NCI-H526 (cell line): ENCODE results near the gene CRISPLD2.

Source experiments
- DNase-seq, 2 experiments: peaks; one replicate each; lab custom pipeline; 2025; lab: John Stamatoyannopoulos, UW

CRISPLD2 gene

GRCh38 chr16:84884596-84885341 lies 65.0 kb downstream of the CRISPLD2 start:
- no peak for DNase-seq

- DNase-seq: no peak
These were observed 65.6 kb downstream of the CRISPLD2 start for GRCh38 chr16:84885342-84885910.

- DNase-seq: no peak
These were observed 66.8 kb downstream of the CRISPLD2 start for GRCh38 chr16:84886497-84887090.

DNA sequence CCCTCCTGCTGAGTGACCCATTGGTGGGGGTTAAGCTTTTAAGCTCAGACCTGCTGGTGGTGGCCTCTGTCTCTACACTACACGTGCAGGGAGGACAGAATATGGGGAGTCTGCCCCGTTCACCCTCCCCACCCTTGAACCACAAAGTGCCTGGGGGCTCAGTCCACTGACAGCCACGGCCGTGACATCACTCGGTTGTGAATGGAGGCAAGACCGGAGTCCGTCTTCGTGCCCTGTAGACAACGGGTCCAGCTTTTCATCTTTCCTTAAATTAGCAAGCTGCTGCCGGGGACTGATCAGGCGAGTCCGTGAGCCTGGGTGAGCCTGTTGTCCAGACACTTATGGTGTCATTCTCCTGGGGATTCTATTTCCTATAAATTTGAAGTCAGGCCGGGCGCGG lies 67.4 kb downstream of the CRISPLD2 start:
- DNase-seq: no peak

GRCh38 chr16:84888450-84888849 lies 68.7 kb downstream of the CRISPLD2 start:
- DNase-seq: no peak

DNA sequence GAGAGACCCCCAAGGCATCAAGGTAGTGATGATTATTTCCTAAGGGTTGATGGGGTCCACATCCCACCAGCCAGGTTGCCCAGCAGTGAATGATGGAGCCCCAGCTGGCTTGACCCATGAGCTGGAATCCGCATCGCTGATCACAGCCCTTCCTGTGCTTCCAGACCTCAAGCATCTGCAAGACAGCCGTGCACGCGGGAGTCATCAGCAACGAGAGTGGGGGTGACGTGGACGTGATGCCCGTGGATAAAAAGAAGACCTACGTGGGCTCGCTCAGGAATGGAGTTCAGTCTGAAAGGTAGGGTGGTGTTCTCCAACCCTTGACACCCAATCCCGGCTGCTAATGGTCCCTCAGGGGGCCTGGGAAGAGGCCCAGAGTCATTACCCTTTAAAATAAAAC lies 69.3 kb downstream of the CRISPLD2 start:
- no peak for DNase-seq

GRCh38 chr16:84890427-84890826 lies 70.6 kb downstream of the CRISPLD2 start:
- no peak for DNase-seq

GRCh38 chr16:84891149-84891795 lies 71.5 kb downstream of the CRISPLD2 start:
- DNase-seq: no peak

DNA sequence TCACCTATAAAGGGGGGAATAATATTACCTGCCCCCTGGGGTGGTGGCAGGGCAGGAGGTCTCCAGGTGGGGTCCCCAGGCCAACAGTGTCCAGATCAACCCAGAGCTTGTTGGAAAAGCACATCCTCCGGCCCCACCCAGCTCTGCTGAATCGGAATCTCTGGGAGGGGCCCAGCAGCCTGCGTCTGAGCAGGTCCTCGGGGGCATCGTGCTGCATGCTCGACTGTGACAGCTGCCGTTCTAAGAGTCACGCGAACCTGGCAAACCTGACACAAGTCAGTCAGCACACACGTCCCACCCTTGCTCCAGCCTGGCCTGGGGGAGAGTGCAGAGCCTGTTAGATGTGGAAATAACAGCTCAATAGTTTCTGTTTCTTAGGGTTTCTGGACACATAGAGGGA lies 72.3 kb downstream of the CRISPLD2 start:
- DNase-seq: no peak

- DNase-seq: no peak
These were observed 73.7 kb downstream of the CRISPLD2 start for GRCh38 chr16:84893467-84893848.

DNA sequence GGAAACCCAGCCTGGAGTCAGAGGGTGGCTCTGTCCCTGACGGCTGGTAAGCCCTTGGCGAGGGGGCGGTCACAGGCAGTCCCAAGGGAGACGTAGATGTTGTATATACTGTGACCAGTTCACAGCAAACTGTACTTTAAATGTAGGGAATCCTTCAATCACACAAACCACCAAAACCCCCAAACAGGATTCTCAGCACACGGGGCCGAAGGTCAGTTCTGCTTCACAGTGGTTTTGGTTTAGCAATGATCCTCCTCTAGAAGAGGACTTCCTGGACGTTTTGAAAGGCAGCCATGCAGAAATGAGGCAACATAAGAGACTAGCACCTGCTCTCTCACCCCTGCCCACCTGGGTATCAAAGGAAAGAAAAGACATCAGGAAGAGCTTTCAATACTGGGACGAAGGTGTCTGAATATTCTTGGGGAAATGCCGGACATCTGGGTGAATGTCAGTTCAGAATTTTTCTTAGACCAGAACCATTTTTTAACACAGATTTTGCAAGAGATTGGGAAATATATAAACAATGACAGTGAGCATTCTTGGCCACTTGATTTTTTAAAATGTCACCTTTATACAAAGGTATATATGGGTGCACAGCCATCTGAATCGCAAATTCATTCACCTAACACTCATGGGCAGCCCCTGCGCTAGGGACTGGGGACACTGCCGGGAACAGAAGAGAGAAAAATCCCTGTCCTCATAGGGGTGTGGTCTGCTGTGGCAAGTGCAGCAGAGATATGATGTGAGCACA lies 74.2 kb downstream of the CRISPLD2 start:
- peak in 1 of 2 experiments; percentile 16 for DNase-seq

DNA sequence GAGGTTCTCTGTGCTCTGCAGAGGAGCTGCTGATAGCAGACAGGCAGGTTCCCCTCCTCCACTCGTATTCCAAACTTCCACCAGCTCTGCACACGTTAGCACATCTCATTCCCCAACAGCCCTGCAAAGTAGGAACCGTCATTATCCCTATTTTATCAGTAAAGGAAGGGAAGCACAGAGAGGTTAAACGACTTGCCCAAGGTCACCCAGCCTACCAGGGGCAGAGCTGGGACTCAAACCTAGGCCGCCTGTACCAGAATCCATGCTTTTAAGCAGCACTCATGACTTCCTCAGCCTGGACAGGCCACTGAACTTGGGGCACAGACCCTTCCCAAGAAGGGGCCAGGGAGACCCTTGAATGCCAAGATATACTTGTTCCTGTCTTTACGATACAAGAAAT lies 75.2 kb downstream of the CRISPLD2 start:
- DNase-seq: no peak

DNA sequence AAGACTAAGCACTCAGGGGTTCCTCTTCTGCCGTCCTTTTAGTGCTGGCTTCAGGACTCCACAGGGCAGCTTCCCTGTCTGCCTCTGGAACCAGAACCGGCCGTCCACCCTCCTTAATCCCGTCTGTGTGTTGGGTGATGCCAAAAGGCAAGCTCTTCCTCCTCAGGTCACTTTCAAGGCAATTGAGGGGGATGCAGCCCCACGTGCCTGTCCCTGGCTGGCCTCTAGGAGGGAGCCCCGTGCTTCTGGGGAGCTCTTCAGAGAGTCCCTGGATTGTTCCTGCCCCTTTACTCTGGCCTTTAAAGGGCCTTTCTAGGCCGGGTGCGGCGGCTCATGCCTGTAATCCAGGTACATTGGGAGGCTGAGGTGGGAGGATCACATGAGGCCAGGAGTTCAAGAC lies 77.1 kb downstream of the CRISPLD2 start:
- DNase-seq: no peak

- DNase-seq: no peak
These were observed 78.2 kb downstream of the CRISPLD2 start for GRCh38 chr16:84897911-84898377.

DNA sequence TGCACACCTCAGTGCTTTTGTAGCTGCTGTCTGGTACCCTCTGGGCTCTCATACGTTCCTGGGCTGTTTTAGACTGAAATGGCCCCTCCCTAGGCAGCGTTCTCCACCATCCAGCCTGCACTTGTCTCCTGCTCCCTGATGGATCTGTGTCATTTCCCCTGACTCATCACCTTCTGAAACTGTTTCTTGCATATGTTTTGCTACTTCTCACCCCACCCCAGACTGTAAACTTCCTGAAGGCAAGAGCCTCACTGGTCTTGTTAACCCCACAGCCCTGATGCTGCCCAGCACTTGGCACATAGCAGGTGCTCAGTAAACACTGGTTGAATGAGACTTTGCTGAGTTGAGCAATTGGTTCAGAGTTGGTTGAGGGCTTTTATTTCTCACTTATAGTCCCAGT lies 78.7 kb downstream of the CRISPLD2 start:
- DNase-seq: no peak

GRCh38 chr16:84899414-84899813 lies 79.6 kb downstream of the CRISPLD2 start:
- no peak for DNase-seq

DNA sequence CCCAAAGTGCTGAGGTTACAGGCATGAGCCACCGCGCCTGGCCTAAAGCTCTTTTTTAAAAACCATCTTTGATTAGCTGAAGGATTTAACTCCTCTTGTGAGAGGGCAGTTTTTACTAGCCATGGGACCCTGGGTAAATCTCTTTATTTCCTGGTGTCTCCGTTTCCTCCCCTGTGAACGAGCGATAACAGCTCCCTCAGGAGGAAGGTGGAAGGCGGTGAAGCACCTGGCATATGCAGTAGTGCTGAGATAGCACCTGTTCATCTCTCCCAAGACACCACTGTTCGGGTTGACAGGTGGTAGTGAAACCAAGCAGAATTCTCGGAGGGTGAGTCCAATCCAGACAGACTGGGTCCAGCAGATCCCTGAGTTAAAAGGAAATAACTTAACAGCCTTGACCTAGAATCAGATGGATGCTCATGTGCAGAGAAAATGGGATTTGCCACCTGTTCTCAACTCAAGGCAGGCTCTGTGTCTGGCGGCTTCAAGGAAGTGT lies 86.2 kb downstream of the CRISPLD2 start:
- DNase-seq: no peak

DNA sequence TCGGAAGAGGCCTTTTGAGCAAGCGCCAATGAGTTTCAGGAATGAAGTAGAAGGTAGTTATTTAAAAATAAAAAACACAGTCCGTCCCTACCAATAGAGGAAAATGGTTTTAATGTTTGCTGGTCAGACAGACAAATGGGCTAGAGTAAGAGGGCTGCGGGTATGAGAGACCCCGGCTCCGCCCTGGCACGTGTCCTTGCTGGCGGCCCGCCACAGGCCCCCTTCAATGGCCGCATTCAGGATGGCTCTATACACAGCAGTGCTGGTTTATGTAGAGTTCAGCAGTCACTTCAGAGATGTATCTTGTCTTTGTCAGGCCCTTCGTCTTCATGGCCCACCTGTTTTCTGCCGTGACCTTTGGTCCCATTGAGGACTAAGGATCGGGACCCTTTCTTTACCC lies 87.3 kb downstream of the CRISPLD2 start:
- no peak for DNase-seq

DNA sequence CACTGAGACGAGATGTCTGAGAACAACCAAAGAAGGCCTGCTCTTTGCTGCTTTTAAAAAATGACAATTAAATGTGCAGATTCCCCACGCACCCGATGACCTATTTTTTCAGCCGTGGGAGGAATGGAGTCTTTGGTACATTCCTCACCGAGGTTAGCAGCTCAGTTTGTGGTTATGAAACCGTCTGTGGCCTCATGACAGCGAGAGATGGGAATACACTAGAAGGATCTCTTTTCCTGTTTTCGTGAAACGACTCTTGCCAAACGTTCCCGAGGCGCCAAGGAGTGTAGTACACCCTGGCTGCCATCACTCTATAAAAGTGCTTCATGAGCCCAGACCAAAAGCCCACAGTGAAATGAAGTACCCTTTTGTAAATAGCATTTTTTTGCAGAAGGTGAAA lies 87.8 kb downstream of the CRISPLD2 start:
- no peak for DNase-seq

- no peak for DNase-seq
These were observed 89.8 kb downstream of the CRISPLD2 start for GRCh38 chr16:84909476-84910085.

DNA sequence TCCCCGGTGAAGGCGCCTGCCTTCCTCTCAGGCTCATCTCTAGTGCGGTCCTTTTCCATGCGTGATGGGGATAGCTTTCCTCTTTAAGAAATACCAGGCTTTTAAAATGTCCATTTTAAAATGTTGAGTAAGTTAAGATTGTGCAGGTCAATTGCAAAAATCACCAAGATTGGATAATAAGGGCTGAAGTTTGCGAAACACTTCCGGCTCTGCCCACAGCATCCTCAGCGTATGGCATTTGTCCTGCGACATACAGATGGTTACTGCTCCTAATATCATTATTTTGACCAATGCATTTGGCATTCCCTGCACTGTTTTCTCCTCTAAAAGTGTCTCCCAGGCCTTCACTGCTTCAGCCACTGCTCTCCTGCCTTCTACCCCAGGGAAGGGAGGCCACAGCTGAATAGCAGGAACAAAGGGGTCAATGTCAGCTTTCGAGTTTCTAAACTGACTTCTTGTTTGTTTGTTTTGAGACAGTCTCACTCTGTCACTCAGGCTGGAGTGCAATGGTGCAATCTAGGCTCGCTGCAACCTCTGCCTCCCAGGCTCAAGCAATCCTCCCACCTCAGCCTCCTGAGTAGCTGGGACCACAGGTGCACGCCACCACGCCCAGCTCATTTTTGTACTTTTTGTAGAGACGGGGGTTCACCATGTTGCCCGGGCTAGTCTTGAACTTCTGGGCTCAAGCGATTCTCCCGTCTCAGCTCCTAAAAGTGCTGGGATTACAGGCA lies 91.9 kb downstream of the CRISPLD2 start:
- DNase-seq: no peak
